ENCODE results near the gene LGALS9. TPM values are rescaled to one million over a fixed set of nuclear protein-coding genes. Genes with fewer than 3 reads are reported as not detected.
"Not testable (repeated sequence)": the region's sequence is repeated elsewhere in the genome, so short reads cannot be mapped to it uniquely, and the experiment has no call there.

The LGALS9 gene
- total and polyA plus RNA-seq, 12 donors: 3.5 to 87.7 (median 44.4) TPM

- H3K27ac ChIP-seq: no peak overlapping the region
- no peak overlapping the region for H3K4me3 ChIP-seq
- peaks cover 18 to 27% of the 10 kb centered on the region in 2 donors for H3K4me1 ChIP-seq (replicated peaks in 1 of 2)
- H3K36me3 ChIP-seq (replicated peaks in 1 of 2): no peaks in the 10 kb centered on the region
- intact Hi-C loops (cut with DNase I): no loop called here
- H3K9me3 ChIP-seq (replicated peaks in 1 of 3): no peaks in the 10 kb centered on the region
- no peak for TF ChIP-seq CTCF (IDR thresholded peaks at IDR 0.05)
- no peak for TF ChIP-seq POLR2A (IDR thresholded peaks at IDR 0.05)
- no peak for DNase-seq
- 88 to 96% (median 90%) methylated on average over 2 of the region's 2 CpGs for WGBS, 4 donors
- H3K27me3 ChIP-seq: no peaks in the 10 kb centered on the region
These were observed 3.8 kb downstream of the LGALS9 start for GRCh38 chr17:27634776-27635175.

- intact Hi-C loops (cut with DNase I): no loop called here
- Histone ChIP-seq H3K4me1 (replicated peaks in 1 of 2) (peaks cover 18 to 27% of the 10 kb centered on the region in 2 donors), H3K27ac (no peak overlapping the region), H3K36me3 (replicated peaks in 1 of 2) (no peaks in the 10 kb centered on the region), H3K9me3 (replicated peaks in 1 of 3) (no peaks in the 10 kb centered on the region), H3K27me3 (no peaks in the 10 kb centered on the region), H3K4me3 (no peak overlapping the region)
- 73 to 86% (median 84%) methylated on average over 6 of the region's 6 CpGs for WGBS, 4 donors
- no peak for TF ChIP-seq CTCF (IDR thresholded peaks at IDR 0.05)
- TF ChIP-seq POLR2A (IDR thresholded peaks at IDR 0.05): no peak
- peak in 2 of 7 donors; percentile 47 to 51 for DNase-seq
These were observed 4.4 kb downstream of the LGALS9 start for GRCh38 chr17:27635275-27635823.

GRCh38 chr17:27636005-27636520 lies 5.1 kb downstream of the LGALS9 start:
- WGBS, 4 donors: 79 to 94% (median 86%) methylated on average over 3 of the region's 3 CpGs
- intact Hi-C loops (cut with DNase I); H3K36me3 ChIP-seq (replicated peaks in 1 of 2); H3K9me3 ChIP-seq (replicated peaks in 1 of 3); DNase-seq; H3K27ac ChIP-seq; H3K4me3 ChIP-seq; H3K27me3 ChIP-seq: not testable (repeated sequence)
- peaks cover 18 to 25% of the 10 kb centered on the region in 2 donors for H3K4me1 ChIP-seq (replicated peaks in 1 of 2)

- intact Hi-C loops (cut with DNase I): not testable (repeated sequence)
These were observed 6.8 kb downstream of the LGALS9 start for GRCh38 chr17:27637818-27638217.

GRCh38 chr17:27638415-27638914 lies 7.5 kb downstream of the LGALS9 start:
- H3K36me3 ChIP-seq (replicated peaks in 1 of 2); intact Hi-C loops (cut with DNase I); H3K27ac ChIP-seq; H3K9me3 ChIP-seq (replicated peaks in 1 of 3); DNase-seq; H3K27me3 ChIP-seq; H3K4me3 ChIP-seq; H3K4me1 ChIP-seq (replicated peaks in 1 of 2): not testable (repeated sequence)
- 76 to 89% (median 84%) methylated on average over 1 of the region's 5 CpGs for WGBS, 4 donors

More at GRCh38 chr17:27637818-27638217, 6.8 kb downstream of the LGALS9 start:
- not testable (repeated sequence) for H3K9me3 ChIP-seq (replicated peaks in 1 of 3); DNase-seq; H3K27me3 ChIP-seq; H3K36me3 ChIP-seq (replicated peaks in 1 of 2); H3K27ac ChIP-seq; H3K4me3 ChIP-seq
- H3K4me1 ChIP-seq (replicated peaks in 1 of 2): peaks cover 14 to 16% of the 10 kb centered on the region in 2 donors
- 92 to 100% (median 93%) methylated on average over 1 to 7 of the region's 7 CpGs; no CpG with 5 or more reads in 1 of the 4 donors for WGBS, 4 donors

GRCh38 chr17:27640790-27641189 lies 9.8 kb downstream of the LGALS9 start:
- H3K27ac ChIP-seq: no peak overlapping the region
- TF ChIP-seq POLR2A (IDR thresholded peaks at IDR 0.05): no peak
- no peak for TF ChIP-seq CTCF (IDR thresholded peaks at IDR 0.05)
- H3K27me3 ChIP-seq: no peaks in the 10 kb centered on the region
- H3K36me3 ChIP-seq (replicated peaks in 1 of 2): no peaks in the 10 kb centered on the region
- no peaks in the 10 kb centered on the region for H3K4me1 ChIP-seq (replicated peaks in 1 of 2)
- H3K4me3 ChIP-seq: no peak overlapping the region
- WGBS, 4 donors: 83 to 94% (median 83%) methylated on average over 4 of the region's 4 CpGs
- no peak for DNase-seq
- no peaks in the 10 kb centered on the region for H3K9me3 ChIP-seq (replicated peaks in 1 of 3)
- intact Hi-C loops (cut with DNase I): no loop called here

All from adrenal gland (tissue), 12 donors.